NCI-H1105 (cell line): ENCODE data around the gene DDX41.
"Not testable (repeated sequence)": the region's sequence is repeated elsewhere in the genome, so short reads cannot be mapped to it uniquely, and the experiment has no call there.

Experiments
- DNase-seq: peaks from one replicate; lab custom pipeline; 2025; lab: John Stamatoyannopoulos, UW

Gene DDX41

GRCh38 chr5:177498013-177498787 is 18.6 kb downstream of the DDX41 start:
- no peak for DNase-seq

- DNase-seq, result peak; percentile 80
Observed at GRCh38 chr5:177497292-177498012, 19.3 kb downstream of the DDX41 start, which contains the start of gene PDLIM7. Gene PDLIM7, minus strand, starts transcription at chr5:177497604. Its CDS starts 1,092 bp downstream, at chr5:177496512.

- peak; percentile 28 for DNase-seq
Observed at GRCh38 chr5:177496727-177497291, 20.0 kb downstream of the DDX41 start.

DNA sequence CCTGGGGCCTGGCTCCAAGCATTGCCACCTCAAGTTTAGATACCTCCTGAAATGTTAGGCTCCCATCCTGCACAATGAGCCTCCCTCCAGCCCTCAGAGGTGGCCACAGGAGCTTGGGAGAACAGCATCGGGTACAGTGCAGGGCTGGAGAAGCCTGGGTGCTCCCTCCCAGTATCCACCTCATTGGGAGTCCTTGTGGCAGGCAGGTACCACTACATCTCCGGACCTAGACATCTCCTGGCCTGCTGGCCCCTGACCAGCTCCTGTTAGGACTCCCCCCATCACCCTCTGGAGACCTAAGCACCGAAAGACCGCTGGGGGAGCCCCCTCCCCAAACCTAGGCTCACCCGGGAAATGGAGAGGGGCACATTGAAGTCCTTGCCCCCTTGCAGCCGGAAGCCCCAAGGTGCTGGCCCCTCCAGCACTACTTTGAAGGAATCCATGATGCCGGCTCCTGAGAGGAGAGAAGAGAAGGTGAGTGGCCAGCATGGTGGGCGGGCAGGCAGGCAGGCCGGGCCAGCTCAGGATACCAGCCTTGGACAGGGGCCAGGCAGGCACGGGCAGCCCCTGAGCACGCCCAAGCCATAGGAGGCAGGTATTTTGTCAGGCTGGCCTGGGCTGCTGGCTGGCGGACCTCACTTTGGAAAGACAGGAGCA is 20.6 kb downstream of the DDX41 start:
- DNase-seq, result no peak

- DNase-seq, result no peak
Observed at GRCh38 chr5:177495243-177496060, 21.3 kb downstream of the DDX41 start.

DNA sequence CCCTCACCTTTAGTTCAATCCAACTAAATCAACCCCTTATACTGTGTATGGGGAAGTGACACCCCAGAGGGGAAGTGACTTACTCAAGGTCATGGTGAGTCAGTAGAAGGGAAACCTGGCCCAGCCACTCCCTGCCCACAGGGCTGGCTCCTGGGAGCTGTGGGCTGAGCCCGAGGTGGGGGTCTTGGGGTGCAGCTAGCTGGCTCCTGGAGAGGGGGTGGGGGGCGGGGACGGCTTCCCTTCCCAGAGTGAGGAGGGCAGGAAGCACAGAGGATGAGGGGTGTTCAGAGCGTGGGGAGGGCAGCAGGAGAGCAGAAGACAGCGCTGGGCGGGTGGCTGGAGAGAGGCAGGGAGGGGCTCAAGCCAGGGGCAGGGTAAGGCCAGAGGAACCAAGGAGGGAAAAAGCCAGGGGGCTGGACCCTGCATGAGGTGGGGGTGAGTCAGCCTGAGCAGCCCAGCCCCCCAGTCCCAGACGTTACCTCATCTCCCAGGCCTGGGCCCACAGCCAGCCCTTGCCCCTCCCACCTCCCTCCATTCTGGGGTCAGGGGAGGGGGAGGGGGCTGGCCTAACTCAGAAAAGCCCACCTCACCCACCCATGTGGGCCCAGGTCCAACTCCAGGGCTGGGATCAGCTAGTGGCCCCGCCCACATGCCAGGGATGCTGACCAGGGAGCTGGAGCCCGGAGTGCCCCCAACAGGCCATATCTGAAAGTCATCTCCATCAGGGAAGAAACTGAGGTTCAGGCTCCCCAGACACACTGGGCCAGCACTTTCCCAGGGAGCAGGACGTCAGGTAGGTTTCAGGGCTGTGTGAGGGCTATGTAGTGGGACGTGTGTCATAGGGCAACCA is 22.2 kb downstream of the DDX41 start:
- DNase-seq, result no peak

DNA sequence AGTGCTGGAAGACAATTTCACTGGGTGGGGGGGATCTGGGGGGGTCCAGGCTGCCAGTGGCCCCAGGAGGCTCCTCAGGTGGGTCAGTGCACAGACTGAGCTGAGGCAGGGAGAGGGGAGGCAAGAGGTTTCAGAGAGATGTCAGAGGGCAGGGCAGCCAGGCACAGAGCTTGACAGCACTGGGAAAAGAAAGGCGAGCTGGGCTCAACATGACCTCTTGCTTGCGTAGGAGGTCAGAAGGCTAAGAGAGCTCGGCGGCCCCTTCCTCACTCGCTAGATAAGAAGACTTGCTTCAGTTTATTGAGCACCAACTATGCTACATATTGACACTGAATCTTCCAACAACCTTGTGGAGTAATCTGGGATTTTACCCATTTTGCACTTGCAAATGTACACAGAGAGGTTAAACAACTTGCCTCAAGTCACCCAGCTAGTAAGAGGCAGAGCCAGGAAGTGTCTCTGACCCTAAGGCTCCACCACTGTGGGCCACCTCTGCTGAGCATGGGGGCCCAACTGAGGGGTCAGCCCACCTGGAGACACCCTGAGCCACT is 22.9 kb downstream of the DDX41 start:
- DNase-seq, result no peak

DNA sequence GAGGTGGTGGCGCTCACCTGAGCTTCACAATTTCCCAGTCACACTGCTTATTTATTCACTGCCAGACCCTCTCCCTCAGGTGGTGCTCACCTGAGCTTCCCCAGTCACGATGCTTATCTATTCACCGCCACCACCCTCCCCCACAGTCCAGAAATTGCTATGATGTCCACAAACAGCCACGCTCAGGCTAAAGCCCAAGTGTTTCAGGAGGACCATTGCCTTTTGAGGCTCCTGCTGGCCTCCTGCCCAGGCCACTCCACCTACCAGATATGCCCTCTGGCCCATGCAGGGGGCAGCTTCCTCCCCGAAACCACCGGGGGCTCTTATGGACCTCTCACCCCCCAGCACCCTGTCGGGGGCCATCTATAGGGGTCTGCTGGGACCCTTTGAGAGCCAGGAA is 23.9 kb downstream of the DDX41 start:
- no peak for DNase-seq

GRCh38 chr5:177491983-177492746 is 24.6 kb downstream of the DDX41 start:
- no peak for DNase-seq

- DNase-seq, result no peak
Observed at GRCh38 chr5:177491429-177491945, 25.3 kb downstream of the DDX41 start.

DNA sequence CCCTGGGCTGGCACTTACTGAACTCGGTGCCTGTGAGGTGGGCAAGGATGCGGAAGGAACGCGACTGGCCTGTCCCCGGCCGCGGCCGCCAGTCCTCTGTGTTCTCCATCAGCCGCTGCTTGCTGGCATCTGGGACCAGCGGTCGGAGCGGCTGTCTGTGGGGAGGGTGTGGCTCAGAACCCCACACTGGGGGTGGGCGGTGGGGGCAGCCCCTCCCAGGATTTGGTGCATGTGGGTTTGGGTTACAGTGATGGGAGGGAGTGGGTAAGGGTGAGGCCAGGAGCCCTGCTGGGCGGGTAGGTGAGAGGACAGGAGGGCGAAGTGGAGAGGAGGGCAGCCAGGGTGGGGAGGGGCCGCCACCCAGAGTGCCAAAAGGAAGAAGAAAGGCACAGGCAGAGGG is 25.8 kb downstream of the DDX41 start:
- no peak for DNase-seq

DNA sequence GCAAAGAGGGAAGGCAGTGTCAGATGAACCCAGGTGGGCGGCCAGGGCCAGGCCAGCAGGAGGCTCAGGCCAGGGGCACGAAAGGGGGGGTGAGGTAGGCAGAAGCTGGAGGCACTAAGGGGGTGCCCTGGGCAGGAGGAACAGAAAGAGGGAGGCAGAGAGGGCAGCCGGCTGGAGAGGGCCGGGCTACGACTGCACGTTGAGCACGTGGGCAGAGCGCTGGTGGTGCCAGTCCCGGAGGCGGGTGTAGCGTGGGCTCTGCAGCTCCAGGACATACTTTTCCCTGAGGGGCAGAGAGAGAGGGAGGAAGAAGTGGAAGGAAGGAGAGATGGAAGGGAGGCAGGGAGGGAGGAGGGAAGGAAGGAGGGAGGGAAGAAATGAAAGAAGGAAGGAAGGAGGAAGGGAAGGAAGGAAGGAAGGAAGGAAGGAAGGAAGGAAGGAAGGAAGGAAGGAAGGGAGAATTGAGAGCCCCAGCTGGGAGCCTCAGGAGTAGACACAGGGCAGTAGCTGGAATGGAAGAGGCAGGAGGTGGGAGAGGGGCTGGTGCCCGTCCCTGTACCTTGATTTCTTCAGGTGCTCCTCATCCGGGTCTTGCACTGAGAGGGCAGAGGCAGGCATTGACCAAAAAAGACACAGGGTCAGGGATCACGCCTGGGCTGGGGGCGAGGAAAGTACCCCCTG is 26.3 kb downstream of the DDX41 start:
- DNase-seq, result no peak

DNA sequence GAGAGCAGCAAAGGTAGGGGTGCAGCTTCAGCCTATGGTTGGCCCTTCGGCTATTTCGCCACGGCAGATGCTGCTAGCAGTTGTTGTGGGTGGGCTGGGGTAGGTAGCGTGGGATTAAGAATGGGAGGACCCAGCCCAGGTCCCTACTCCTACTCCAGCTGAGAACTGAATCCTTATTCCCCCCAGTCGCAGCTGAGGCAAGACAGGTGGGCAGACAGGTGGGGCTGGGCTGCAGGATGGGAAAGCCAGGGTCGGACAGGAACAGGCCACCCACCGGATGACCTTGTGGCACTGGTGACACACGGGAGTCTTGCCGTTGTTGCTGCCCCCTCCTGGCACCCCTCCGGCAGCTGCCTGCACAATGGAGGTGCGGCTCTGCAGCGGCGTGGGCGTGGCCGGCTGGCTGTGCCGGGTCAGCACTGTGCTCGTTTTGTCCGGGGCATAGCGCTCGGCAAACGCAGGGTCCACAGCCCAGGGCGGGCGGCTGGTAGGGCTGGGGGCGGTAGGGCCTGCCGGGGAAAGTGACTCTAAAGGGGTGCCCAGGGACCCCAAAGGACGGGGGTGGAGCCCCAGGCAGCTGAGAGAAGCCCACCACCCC is 27.5 kb downstream of the DDX41 start:
- no peak for DNase-seq

- DNase-seq, result no peak
Observed at GRCh38 chr5:177487975-177488374, 28.8 kb downstream of the DDX41 start.

DNA sequence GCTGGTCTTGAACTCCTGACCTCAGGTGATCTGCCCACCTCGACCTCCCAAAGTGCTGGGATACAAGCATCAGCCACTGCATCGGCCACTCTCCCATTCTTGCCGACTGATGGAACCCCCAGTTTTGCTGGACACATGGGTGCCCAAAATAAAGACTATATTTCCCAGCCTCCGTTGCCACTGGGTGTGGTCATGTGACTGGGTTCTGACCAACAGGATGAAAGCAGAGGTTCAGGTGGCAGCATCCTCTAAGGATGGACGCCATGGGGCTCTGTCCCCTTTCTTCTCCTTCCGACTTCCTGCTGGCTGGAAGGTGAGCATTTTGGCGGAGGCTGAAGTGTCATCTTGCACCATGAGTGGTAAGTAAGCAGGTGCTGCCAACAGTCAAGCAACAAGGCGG is 29.6 kb downstream of the DDX41 start:
- DNase-seq, result no peak

- no peak for DNase-seq
Observed at GRCh38 chr5:177486256-177486655, 30.5 kb downstream of the DDX41 start.

DNA sequence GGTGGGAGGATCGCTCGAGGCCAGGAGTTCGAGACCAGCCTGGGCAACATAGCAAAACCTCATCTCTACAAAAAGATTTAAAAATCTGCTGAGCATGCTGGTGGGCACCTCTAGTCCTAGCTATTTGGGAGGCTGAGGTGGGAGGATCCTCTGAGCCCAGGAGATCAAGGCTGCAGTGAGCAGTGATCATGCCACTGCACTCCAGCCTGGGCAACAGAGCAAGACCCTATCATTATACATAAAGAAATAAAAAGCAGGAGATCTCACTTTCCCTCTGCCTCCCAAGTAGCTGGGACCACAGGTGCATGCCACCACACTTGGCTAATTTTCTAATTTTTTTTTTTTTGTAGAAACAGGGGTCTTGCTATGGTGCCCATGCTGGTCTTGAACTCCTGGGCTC is 31.0 kb downstream of the DDX41 start:
- not testable (repeated sequence) for DNase-seq

GRCh38 chr5:177484902-177485549 is 31.7 kb downstream of the DDX41 start:
- DNase-seq, result no peak
